Omental fat pad (tissue), 4 donors: ENCODE results near the gene VPS52. TPM values are rescaled to one million over a fixed set of nuclear protein-coding genes. Genes with fewer than 3 reads are reported as not detected.
"Not testable (repeated sequence)": the region's sequence is repeated elsewhere in the genome, so short reads cannot be mapped to it uniquely, and the experiment has no call there.

ENCODE experiments used
- ATAC-seq: fragments of 150-250 bp; one replicate; pipeline ENCODE4 v1.9.1; 2016; ENCODE audit warnings: mild to moderate bottlenecking, moderate library complexity; ENCODE audit not compliant: low FRiP score
- DNase-seq: peaks from one replicate; pipeline ENCODE4 v3.0.0-alpha.2; 2019; ENCODE audit warnings: low spot score
- CTCF ChIP-seq, 3 donors: fragments of 450-650 bp; IDR thresholded peaks; one replicate each; pipeline ENCODE4 v1.5.1; 2016 to 2017; ENCODE audit warnings: antibody characterized with exemption in 3 of 3, mild to moderate bottlenecking in 3 of 3, moderate library complexity in 2 of 3
- total RNA-seq, 4 donors: library from RNA; depleted of rRNA; stranded (reverse); fragments of >200 nt; gene quantifications; one replicate each; pipeline ENCODE4 v1.1.0, GENCODE V29; 2016

The VPS52 gene
- total RNA-seq, 4 donors from 2014 or later: 20.2 to 54.5 (median 34.3) TPM

- ATAC-seq (no peak), DNase-seq (no peak)
- TF ChIP-seq CTCF (IDR thresholded peaks at IDR 0.05): no peak
These were observed 16.7 kb upstream of the VPS52 start for GRCh38 chr6:33288141-33288920.

GRCh38 chr6:33286946-33287914 is 15.6 kb upstream of the VPS52 start:
- ATAC-seq (no peak), DNase-seq (no peak)
- no peak for TF ChIP-seq CTCF (IDR thresholded peaks at IDR 0.05)

- not testable (repeated sequence) for ATAC-seq, DNase-seq
These were observed 13.5 kb upstream of the VPS52 start for GRCh38 chr6:33285214-33285613.

- ATAC-seq (no peak), DNase-seq (no peak)
- TF ChIP-seq CTCF (IDR thresholded peaks at IDR 0.05): no peak
These were observed 8.9 kb upstream of the VPS52 start for GRCh38 chr6:33280539-33280938.

GRCh38 chr6:33279971-33280511 is 8.4 kb upstream of the VPS52 start:
- no peak for TF ChIP-seq CTCF (IDR thresholded peaks at IDR 0.05)
- ATAC-seq (peak; percentile 35), DNase-seq (no peak)

- ATAC-seq: no peak
These were observed 7.6 kb upstream of the VPS52 start for GRCh38 chr6:33279257-33279695.

More at GRCh38 chr6:33279257-33279695, 7.6 kb upstream of the VPS52 start:
- no peak for DNase-seq
- no peak for TF ChIP-seq CTCF (IDR thresholded peaks at IDR 0.05)
